HG03045 (cell line): ENCODE measurements around the gene LKAAEAR1.

Source experiments
- ATAC-seq: cut with Tn5 transposase; IDR thresholded peaks from one replicate; pipeline ENCODE4 v1.9.1; 2021; ENCODE audit warnings: mild to moderate bottlenecking, moderate library complexity; ENCODE audit not compliant: unreplicated experiment

Gene LKAAEAR1

DNA sequence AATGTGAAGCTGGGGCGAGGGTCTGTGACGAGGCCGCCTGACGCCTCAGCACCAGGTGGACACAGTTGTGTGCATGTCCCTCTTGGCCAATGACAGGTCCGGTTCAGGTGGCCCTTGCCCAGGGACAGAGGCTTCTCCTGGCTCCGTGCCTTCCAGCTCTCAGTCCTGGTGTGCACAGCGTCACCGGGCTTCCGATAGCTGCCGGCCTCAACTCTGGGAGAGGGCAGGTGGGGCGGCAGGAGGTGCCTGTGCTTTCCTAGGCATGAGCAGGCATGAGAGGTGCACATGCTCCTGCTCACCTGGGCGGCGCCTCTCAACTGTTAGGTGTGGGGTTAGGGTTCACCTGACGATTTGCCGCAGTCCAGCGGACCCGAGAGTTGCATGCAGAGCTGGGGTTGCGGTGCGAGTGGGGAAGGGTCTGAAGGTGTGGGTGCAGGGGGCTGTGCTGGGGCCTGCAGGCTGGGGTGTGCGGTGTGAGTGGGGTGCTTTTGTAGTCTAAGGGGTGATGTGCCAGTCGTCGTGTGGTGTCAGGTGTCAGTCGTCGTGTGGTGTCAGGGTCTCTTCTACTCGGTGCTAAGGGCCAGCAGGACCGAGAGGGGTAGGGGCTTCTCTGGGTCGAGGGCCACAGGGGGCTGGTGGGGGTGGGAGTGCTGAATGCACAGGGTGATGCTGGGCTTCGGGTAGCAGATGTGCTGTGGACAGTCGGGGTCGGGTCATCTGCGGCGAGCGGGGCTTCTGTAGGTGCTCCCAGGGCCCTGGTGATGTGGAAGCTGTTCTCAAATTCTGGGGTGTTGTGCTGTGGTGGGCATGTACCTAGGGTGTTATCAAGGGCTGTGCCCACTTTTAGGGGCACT, 31.0 kb downstream of the LKAAEAR1 start:
- no peak for ATAC-seq

DNA sequence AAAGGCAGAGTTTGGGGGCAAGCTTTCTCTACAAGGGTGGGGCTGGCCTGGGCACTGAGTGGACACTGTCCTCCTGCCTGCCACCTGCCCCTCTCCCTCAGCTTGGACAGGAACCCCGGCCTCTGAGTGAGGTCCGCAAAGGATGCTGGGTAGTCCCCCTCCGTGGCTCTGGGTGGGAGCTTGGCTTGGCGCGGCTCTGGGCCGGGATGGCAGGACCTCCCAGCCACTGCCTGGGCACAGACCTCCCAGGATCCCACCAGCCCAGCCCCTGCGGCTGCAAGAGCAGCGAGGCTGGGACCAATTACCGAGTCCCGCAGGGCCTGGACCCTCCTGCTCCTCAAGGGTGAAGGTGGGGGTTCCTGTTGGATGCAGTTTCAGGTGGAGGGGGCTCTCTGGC, 31.9 kb downstream of the LKAAEAR1 start:
- no peak for ATAC-seq

DNA sequence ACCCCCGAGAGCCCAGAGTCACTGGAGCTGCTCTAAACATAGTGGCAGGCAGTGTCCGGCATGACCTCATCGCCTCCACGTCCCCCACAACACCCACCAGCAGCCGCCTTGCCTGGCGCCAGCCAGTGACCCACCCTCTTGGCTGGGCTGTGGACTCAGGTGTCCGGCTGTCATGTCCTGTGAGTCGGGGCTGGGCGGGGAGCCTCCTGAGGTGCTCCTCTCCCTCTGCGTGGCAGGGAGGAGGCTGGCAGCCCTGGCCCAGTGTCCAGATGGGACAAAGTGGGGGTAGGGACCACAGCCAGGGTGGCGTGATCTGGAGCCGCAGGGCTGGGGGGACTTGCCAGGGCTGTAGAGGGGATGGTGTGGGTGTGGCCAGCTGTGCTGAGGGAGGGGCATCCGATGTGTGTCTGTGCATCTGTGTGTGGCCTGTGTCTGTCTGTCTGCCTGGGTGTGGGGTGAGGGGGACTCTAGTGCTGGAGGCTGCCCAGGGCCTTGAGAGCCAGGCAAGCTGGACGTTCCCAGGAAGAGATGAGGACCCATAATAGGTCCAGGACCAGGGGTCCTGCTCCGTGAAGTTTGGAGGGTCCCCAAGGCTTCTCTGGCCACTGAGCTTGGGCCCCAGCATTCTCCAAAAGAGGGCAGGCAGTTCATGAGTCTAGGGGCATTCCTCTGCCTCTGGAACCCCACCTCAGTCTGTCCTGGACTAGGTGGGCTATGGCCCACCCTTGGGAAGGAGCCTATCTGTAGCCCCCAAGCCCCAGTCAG, 32.5 kb downstream of the LKAAEAR1 start:
- ATAC-seq = no peak

DNA sequence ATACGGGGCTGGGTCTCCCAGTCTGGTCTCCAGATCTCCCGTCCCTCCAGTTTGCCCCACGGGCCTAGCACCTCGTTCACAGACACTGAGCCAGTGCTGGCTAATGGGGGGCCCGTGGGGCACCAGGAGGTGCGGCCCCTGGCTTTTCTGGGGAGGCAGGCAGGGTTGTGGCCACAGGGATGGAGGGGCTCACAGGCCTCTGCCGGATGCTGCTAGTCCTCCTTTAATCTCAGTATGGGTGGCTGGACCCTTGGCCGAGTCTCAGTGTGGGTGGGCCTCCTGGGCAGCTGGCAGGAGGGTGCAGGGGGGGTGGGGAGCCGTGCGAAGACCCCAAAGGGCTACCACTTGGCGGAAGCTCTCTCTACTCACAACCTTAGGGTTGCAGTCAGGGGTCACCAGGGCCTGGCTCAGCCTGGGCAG, 33.2 kb downstream of the LKAAEAR1 start:
- no peak for ATAC-seq

DNA sequence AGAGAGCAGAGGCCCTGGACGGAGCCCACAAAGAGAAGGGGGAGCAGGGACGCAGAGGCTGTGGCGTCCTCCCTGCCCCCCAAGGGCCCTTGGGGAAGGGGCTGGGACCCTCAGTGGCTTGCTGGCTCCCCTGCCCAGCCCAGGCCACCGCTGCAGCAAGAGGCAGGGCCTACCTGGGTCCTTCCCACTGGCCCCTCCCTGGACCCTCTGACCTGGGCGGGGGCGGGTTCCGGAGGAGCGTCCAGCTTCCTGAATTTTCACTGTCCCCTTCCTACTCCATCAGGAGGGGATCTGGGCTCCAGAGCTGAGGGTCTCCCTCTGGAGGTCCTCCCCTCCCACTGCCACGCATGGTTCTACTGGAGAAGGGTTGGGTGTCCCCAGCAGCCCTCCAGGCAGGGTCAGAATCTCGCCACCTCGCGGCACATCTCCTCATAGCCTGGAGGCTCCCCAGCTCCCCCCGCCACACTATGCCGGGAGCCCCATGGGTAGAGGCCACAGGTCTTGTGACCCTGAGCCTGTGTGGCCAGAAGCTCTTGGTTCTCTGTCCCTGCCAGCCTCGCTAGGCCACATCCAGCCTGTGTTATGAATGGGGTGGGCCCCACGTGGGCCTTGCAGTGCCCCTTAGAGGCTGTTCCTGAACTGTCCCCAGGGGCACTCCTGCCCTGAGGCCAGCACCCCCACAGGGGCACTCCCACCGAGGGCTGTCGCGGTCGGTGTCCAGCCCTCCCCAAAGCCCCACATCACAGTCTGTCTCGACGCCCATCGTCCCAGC, 33.8 kb downstream of the LKAAEAR1 start:
- ATAC-seq = no peak

DNA sequence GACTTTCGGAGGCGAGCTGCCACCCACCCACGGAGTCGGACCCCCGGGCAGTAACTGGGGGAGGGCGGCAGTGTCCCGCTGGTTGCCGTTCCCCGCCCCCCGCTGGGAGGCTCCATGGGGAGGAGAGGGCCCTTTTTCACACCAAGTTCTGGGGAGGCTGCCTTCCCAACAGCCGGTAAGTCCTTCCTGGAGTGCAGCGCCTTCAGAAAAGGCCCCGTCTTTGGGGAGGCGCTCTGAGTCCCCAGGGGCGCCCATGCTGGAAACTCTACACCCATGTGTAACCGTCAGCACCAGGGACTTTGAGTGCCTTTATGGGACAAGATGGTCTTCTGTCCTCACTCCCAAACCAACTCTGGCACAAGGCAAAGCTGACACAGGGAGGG, 34.3 kb downstream of the LKAAEAR1 start:
- no peak for ATAC-seq

DNA sequence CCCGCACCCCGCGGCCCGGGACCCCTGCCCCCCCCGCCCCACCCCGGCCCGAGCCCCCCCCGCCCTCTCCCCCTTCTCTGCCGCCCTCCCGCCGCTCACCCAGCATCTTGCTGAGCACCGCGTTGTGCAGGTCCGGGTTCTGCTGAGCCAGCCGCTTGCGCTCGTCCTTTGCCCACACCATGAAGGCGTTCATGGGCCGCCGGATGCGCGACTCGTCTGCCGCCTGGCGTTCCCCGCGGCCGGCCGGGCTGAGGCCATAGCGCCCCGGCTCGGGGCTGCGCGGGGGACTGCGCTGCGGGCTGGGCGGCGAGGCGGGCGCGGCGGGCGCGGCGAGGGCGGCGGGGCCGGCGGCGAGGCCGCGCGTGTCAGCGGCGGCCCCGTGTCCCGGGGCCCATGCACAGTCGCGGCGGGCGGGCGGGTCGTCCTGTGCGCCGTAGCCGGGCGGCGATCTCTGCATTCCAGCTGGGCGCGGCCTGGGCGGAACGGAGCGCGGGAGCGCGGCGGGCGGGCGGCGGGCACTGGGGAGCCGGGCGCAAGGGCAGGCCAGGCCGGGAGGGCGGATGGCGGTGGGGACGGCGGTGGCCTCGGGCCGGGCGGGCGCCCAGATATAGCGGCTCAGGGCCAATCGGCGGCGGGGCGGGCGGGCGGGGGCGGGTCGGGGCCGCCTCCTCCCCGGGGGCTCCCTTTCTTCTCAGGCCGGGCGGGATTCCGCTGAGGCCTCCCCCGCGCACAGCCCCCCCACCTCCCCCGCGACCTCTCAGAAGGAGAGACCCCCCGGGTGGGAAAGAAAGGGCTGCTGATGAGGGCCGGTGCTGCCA, 34.9 kb downstream of the LKAAEAR1 start, which contains the start of gene SOX18:
SOX18 (minus strand) TSS at position 580 of the 818 bp plus-strand sequence; CDS start at position 457, 123 bp downstream.
- no peak for ATAC-seq

DNA sequence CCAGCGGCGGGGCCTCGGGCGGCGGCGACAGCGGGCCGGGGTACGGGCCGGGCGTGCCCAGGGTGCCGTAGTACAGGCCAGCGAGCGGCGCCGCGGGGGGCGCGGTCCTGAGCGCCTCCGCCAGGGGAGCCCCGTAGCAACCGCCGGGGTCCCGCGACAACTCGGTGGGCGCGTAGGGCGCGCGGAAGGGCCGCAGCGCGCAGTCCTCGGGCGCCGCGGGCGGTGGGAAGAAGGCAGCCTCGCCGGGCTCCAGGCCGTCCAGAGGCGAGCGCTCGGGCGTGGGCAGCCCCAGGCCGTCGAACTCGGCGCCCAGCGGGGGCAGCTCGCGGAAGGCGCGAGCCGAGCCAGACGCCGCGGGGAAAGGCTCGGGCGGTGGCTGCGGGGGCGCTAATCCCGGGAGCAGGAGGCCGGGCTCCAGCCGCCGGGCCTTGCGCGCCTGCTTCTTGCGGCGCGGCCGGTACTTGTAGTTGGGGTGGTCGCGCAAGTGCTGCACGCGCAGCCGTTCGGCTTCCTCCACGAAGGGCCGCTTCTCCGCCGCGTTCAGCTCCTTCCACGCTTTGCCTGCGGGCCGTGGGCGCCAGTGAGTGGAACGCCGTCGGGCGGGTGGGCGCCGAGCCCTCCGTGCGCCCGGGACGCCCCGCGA, 35.7 kb downstream of the LKAAEAR1 start:
- ATAC-seq = no peak

DNA sequence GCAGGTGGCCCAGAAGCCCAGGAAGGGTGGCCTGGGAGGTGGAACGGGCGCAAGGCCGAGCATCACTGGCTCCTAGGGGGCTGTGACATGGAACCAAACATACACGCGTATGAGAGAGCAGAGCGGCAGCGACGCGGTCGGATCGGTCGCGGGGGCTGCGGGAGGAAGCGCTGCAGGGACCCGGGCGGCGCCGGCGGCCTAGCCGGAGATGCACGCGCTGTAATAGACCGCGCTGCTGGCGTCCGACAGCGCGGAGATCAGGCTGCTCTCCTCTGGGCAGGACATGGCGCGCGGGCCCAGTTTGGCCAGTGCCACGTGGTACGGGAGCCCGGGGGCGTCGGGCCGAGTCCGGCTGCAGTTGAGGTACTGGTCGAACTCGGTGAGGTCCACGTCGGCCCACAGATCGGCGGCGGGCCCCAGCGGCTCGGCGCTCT, 36.2 kb downstream of the LKAAEAR1 start:
- no peak for ATAC-seq

DNA sequence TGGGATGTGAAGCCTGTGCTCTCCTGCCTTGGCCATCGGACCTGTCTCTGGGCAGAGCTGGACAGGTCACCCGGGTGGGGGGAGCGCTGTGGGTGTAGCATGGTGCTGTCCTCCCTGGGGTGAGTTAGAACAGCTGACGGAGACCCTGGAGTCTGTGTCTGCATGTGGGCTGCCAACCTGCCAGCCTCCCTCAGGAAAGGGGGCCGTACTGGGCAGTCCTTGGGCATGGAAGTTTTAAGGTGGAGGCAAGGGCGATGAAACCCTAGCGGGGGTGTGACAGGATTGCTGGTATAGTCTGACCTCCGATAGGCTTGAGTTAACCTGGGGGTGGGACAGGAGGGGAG, 37.2 kb downstream of the LKAAEAR1 start:
- no peak for ATAC-seq

DNA sequence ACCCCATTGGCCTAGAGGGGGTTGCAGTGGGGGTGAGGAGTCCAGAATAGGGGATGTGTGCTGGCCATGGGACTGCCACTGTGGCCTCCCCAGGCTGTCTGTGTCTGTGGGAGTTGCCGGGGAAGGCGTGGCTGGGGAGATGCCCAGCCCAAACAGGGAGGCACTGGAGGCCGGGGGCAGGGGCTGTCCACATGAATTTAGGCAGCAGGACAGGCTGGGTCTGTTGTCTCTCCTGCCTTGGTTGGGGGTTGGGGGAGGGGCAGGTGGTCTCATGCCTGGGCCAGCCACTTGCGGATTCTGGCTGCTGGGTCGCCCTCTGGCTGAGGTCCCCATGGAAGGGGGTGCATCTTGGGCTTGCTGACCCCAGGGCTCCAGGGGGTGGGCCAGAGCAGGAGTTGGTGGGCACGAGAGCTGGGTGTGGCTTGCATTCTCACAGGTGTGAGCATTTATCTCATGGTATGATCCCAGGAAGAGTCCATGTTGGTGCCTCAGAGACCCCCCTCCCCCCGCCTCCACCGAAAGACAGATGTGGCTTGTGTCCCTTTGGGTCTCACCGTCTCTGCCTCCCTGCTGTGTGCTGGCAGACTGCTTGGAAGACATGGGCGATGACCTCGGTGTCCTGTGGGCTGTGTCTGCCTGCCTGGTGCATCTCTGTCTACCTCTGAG, 38.7 kb downstream of the LKAAEAR1 start:
- no peak for ATAC-seq

DNA sequence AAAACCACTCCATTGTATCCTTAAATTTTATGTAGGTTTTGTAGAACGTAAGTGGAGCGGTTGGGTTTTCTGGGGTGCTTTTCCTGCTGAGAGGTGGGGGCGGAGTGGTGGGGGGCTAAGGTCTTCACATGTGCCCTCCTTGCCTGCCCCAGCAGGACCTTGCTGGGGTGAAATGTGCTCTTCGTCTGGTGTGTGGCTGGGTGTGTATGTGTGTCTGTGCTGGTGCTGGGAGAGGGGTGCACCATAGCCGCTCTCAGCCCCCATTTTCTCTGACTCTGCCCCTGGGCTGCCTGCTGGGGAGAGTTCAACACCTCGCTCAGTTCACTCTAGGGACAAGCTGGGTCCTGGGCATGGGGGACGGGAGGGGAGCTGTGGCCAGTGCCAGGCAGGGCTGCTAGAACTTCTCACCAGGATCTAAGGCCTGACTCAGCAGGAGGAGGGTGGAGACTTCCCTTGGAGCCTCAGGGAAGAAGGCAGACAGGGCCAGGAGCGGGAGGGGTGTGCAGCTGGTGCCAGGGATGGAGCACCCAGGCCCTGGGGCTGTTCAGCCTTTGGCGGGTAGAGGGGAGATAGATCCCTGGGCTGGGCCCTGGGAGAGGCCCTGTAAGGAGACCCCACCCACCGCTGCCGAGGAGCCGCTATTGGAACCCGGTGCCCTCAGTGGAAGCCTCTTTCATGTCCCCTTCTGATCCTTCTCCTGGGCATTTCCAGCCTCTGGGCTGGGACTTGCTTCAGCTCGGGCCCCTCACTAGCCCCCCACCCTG, 39.5 kb downstream of the LKAAEAR1 start:
- ATAC-seq = no peak

DNA sequence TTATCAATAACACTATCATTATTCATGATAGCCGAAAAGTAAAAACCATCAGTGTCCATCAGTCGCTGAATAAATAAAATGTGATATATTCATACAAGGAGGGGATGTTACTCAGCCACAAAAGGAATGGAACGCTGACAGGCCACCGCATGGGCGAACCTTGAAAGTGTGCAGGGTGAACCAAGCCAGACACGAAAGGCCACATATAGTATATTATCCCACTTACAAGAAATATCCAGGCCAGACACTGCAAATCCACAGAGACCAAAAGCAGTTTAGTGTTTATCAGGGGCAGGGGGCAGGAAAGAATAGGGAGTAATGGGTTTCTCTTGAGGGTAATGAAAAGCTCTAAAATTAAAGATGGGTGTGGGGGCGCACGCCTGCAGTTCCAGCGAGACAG, 40.4 kb downstream of the LKAAEAR1 start:
- ATAC-seq = no peak

DNA sequence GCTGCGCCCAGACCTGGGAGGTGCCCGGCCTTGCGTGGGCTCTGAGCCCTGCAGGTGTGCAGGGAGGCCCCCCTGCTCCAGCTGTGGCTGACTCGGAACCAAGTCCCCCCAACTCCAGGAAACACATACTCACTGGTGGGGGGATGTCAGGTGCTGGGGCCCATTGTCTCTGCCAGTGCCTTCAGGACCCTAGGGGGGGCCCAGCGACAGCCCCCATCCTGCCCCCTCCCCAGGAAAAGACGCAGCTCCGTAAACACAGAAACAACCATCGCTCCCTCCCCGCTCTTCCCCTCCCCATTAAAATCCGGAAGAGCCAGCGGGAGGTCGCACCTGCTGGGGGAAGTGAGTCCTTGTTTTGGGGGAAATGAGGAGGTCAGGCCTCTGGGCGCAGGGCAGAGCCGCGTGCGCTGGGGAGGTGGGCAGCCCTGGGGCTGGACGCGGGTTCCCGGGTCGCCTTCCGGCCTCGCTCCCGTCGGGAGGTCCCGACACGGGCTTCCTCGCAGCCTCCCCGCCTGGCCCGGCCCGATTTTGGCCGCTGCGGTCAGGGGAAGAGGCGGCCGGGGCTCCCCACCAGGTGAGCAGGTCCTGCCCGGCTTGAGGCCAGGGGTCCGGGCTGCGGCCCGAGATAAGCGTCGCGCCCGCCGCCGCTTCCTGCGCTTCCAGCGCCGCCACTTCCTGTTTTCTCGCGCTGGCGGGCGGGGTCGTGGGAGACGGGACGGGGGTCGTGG, 42.0 kb downstream of the LKAAEAR1 start:
- no peak for ATAC-seq

DNA sequence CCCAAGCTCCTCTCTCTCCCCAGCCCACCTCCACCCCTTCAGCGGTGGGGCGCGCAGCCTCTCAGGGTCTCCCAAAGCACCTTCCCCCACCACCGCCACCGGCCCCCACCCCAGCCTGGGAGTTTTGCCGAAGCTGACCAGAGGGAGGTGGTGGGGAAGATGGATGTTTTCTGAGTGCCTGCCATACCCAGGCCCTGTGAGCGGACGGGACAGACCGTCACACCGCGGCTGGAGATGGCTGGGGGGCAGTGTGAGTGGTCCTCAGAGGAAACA, 42.5 kb downstream of the LKAAEAR1 start:
- ATAC-seq = no peak

DNA sequence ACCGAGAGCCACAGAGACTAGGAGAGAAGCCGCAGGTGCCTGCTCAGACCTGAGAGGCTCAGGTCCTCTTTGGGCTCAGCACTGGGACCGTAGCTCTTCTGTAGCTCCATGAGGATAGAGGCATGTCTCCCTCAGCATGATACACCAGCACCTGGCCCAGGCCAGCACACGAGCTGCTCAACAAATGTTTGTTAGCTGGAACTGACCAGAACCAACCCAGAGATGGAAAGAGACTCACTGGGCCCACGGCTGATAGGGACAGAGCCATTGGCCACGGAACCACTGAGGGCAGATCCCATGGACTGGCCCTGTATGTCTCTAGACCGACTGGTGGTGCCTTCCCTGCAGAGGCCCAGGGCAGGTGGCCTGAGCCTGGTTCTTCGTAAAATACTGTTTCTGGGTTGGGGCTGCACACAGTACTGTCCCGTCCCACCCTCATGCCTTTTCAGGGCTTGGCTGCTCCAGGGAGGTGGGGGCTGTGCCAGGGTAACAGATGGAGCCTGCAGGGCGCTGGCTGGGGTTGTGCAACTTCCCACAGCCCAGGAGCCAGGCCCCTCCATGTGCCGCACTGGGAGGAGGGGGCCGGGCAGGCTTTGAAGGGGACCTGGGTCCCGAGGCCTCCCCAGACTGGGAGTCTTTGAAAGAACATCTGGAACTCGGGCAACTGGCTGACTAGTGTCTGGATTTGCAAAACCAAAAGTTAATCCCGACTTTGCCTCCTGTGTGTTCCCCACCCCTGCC, 43.0 kb downstream of the LKAAEAR1 start:
- no peak for ATAC-seq

DNA sequence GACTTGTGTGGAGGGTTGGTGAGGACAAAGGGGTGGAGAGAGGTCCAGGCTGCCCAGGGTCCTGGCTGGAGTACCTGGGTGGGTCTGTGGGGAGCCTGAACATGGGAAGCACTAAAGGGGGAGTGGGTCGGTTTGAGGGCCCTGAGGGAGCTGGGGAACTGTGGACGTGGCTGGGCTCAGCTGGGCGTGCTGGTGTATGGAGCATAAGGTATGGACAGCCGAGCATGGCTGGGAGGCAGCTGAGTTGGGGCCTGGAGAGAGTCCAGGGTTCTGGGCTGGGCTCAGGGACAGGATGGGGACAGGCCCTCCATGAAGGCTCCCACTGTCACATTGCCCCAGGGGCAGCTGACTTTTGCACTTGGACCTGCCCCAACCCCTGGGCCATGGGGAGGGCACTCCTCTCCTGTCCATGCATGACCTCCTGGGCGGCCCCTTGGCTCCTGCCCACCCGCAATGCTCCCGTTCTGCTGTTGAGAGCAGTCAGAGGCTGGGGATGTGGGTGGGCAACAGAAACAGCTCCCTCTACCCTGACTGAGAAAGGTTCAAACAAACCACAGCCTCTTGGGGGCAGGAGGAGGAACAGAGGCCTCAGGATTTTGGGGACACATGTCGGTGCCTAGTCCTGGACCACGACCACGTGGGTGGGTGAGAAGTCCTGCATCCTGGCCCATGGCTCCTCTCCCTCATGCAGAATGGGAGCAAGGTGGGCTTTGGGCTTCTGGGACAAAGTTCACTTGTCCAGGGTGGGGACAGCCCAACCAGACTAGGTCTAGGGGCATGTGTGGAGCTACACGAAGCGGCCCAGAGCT, 43.8 kb downstream of the LKAAEAR1 start:
- ATAC-seq = no peak
